SK-N-SH (cell line): Measurements from ENCODE around the gene CFAP91. TPM values are rescaled to one million over a fixed set of nuclear protein-coding genes. Genes with fewer than 3 reads are reported as not detected.
A peak's percentile ranks its signal among the peaks of the same experiment; 100 is the strongest.

Experiments used
- CHD2 ChIP-seq: fragments of 150-350 bp; IDR thresholded peaks from 2 replicates; pipeline ENCODE4 v1.6.1; 2018; ENCODE audit warnings: low read length; ENCODE audit not compliant: partially characterized antibody
- EZH2phosphoT487 ChIP-seq: fragments of 200-600 bp; sonication (generic); IDR thresholded peaks from 2 replicates; pipeline ENCODE4 v1.6.1; 2017; ENCODE audit warnings: low read depth, mixed run types, mild to moderate bottlenecking, antibody characterized with exemption, moderate library complexity, borderline replicate concordance
- FOXJ3 ChIP-seq: sonication (generic); formaldehyde crosslinking; IDR thresholded peaks from 2 replicates; pipeline ENCODE4 v1.5.1; 2020; ENCODE audit warnings: mild to moderate bottlenecking, missing genetic modification reagents
- FOXM1 ChIP-seq: IDR thresholded peaks from 2 replicates; pipeline ENCODE4 v1.4.0; 2012; ENCODE audit warnings: low read depth, mild to moderate bottlenecking
- JUND ChIP-seq: IDR thresholded peaks from 2 replicates; pipeline ENCODE4 v1.4.0; 2012
- NFIC ChIP-seq: IDR thresholded peaks from 2 replicates; pipeline ENCODE4 v1.4.0; 2012; ENCODE audit warnings: borderline replicate concordance
- POLR2AphosphoS5 ChIP-seq: IDR thresholded peaks from 2 replicates; pipeline ENCODE4 v1.6.1; 2012; ENCODE audit warnings: low read depth, low read length
- RXRA ChIP-seq: IDR thresholded peaks from 2 replicates; pipeline ENCODE4 v1.4.0; 2012; ENCODE audit warnings: low read depth, mild to moderate bottlenecking, borderline replicate concordance
- SMC3 ChIP-seq: IDR thresholded peaks from 2 replicates; pipeline ENCODE4 v1.6.1; 2012; ENCODE audit warnings: low read depth, low read length, improper control_type of control experiment
- polyA plus RNA-seq, 3 experiments: library from polyadenylated mRNA; depleted of rRNA; stranded (reverse); fragments of >200 nt; gene quantifications; 2 replicates each; pipeline ENCODE4 v1.2.3, GENCODE V29; 2012
- TF ChIP-seq, protein P1 (sequence below): fragments of 200-600 bp; sonication (generic); IDR thresholded peaks from 2 replicates; pipeline ENCODE4 v1.6.1; 2017; ENCODE audit warnings: antibody characterized with exemption, mild to moderate bottlenecking, moderate library complexity
- TF ChIP-seq, protein P2 (sequence below): IDR thresholded peaks from 2 replicates; pipeline ENCODE4 v1.4.0; 2012; ENCODE audit warnings: low read depth, borderline replicate concordance
- TF ChIP-seq, protein P3 (sequence below): IDR thresholded peaks from 2 replicates; pipeline ENCODE4 v1.6.1; 2012; ENCODE audit warnings: mild to moderate bottlenecking, low read depth, low read length, moderate library complexity
- TF ChIP-seq, protein P4 (sequence below): fragments of 150-350 bp; IDR thresholded peaks from 2 replicates; pipeline ENCODE4 v1.6.1; 2016; ENCODE audit warnings: mild to moderate bottlenecking, low read depth, low read length
- TF ChIP-seq, protein P5 (sequence below): fragments of 150-350 bp; IDR thresholded peaks from 2 replicates; pipeline ENCODE4 v1.6.1; 2017; ENCODE audit warnings: antibody characterized with exemption, low read length, low read depth, borderline replicate concordance

CFAP91 gene
- polyA plus RNA-seq, 1 of the 3 experiments (the other 2 are of a cell fraction) = 3.7 TPM

DNA sequence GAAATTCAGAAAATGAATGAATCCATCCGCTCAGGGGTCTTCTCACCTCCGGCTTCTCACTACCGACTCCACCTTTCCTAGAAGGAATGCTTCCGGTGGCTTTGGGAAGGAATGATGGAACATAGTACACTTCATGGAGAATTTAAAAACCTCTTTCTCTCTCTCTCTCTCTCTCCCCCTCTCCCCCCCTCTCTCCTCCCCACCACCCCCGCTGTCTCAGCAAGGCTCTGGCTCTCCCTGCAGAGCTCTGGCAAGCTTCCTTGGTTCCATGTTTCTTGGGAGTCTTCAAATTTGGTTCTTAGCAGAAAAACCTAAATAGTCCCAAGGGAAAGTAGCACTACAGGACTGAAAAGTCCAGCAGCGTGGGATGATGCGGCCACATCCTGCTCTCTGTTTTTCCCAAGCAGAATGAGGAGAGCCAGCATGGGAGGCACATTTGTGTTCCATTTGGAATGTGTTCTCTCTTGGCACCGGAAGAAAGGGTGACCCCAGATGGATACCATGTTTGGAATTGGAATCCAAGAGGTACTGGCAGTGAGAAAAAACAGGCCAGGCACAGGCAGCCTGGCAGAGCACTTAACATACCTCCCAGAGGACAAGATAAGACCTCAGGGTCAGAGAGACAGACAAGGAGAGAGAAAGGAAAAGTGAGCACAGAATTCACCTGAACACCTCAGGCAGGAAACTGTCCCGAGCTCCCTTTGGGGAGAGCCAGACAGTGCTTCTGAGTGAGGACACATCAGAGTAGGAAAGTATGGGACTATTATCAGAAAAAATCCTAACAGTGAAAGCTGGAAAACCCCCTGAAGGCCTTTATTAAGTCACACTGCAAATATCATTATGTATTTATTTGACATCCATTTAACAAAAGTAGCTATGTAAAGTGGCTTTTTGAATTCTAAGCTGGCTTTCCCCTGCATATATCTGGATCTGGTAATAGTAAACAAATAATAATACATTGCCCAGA, 42.1 kb upstream of the CFAP91 start, which contains the start of gene POPDC2 (continued):
- TF ChIP-seq, protein P1, sequence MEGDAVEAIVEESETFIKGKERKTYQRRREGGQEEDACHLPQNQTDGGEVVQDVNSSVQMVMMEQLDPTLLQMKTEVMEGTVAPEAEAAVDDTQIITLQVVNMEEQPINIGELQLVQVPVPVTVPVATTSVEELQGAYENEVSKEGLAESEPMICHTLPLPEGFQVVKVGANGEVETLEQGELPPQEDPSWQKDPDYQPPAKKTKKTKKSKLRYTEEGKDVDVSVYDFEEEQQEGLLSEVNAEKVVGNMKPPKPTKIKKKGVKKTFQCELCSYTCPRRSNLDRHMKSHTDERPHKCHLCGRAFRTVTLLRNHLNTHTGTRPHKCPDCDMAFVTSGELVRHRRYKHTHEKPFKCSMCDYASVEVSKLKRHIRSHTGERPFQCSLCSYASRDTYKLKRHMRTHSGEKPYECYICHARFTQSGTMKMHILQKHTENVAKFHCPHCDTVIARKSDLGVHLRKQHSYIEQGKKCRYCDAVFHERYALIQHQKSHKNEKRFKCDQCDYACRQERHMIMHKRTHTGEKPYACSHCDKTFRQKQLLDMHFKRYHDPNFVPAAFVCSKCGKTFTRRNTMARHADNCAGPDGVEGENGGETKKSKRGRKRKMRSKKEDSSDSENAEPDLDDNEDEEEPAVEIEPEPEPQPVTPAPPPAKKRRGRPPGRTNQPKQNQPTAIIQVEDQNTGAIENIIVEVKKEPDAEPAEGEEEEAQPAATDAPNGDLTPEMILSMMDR = no peak
- TF ChIP-seq SMC3 (peak; percentile 12; the same call in 1 of the 2 replicates), FOXJ3 (peak; percentile 91), JUND (peak; percentile 48; the same call in 1 of the 2 replicates), NFIC (peak; percentile 83), CHD2 (peak; percentile 80), RXRA (peak; percentile 81; the same call in 1 of the 2 replicates), POLR2AphosphoS5 (0 out of 2 replicates have a peak, but pooled peaks have one; percentile 68), FOXM1 (peak; percentile 80), EZH2phosphoT487 (no peak)
- TF ChIP-seq, protein P2, sequence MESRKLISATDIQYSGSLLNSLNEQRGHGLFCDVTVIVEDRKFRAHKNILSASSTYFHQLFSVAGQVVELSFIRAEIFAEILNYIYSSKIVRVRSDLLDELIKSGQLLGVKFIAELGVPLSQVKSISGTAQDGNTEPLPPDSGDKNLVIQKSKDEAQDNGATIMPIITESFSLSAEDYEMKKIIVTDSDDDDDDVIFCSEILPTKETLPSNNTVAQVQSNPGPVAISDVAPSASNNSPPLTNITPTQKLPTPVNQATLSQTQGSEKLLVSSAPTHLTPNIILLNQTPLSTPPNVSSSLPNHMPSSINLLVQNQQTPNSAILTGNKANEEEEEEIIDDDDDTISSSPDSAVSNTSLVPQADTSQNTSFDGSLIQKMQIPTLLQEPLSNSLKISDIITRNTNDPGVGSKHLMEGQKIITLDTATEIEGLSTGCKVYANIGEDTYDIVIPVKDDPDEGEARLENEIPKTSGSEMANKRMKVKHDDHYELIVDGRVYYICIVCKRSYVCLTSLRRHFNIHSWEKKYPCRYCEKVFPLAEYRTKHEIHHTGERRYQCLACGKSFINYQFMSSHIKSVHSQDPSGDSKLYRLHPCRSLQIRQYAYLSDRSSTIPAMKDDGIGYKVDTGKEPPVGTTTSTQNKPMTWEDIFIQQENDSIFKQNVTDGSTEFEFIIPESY = no peak
- TF ChIP-seq, protein P3, sequence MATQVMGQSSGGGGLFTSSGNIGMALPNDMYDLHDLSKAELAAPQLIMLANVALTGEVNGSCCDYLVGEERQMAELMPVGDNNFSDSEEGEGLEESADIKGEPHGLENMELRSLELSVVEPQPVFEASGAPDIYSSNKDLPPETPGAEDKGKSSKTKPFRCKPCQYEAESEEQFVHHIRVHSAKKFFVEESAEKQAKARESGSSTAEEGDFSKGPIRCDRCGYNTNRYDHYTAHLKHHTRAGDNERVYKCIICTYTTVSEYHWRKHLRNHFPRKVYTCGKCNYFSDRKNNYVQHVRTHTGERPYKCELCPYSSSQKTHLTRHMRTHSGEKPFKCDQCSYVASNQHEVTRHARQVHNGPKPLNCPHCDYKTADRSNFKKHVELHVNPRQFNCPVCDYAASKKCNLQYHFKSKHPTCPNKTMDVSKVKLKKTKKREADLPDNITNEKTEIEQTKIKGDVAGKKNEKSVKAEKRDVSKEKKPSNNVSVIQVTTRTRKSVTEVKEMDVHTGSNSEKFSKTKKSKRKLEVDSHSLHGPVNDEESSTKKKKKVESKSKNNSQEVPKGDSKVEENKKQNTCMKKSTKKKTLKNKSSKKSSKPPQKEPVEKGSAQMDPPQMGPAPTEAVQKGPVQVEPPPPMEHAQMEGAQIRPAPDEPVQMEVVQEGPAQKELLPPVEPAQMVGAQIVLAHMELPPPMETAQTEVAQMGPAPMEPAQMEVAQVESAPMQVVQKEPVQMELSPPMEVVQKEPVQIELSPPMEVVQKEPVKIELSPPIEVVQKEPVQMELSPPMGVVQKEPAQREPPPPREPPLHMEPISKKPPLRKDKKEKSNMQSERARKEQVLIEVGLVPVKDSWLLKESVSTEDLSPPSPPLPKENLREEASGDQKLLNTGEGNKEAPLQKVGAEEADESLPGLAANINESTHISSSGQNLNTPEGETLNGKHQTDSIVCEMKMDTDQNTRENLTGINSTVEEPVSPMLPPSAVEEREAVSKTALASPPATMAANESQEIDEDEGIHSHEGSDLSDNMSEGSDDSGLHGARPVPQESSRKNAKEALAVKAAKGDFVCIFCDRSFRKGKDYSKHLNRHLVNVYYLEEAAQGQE = peak; percentile 41
- TF ChIP-seq, protein P4, sequence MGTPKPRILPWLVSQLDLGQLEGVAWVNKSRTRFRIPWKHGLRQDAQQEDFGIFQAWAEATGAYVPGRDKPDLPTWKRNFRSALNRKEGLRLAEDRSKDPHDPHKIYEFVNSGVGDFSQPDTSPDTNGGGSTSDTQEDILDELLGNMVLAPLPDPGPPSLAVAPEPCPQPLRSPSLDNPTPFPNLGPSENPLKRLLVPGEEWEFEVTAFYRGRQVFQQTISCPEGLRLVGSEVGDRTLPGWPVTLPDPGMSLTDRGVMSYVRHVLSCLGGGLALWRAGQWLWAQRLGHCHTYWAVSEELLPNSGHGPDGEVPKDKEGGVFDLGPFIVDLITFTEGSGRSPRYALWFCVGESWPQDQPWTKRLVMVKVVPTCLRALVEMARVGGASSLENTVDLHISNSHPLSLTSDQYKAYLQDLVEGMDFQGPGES = no peak
- TF ChIP-seq, protein P5, sequence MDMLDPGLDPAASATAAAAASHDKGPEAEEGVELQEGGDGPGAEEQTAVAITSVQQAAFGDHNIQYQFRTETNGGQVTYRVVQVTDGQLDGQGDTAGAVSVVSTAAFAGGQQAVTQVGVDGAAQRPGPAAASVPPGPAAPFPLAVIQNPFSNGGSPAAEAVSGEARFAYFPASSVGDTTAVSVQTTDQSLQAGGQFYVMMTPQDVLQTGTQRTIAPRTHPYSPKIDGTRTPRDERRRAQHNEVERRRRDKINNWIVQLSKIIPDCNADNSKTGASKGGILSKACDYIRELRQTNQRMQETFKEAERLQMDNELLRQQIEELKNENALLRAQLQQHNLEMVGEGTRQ = no peak
